ENCODE measurements around the gene KIRREL3.

GRCh38 chr11:126413843-126414405, 586.6 kb downstream of the KIRREL3 start:
- TF ChIP-seq YY1 (IDR thresholded peaks at IDR 0.05; ENCODE audit: borderline replicate concordance in 1 of 3, control insufficient read depth in 1 of 3, extremely low read depth in 1 of 3, insufficient read depth in 3 of 3, insufficient read length in 1 of 3, insufficient replicate concordance in 2 of 3, low read depth in 1 of 3, low read length in 2 of 3) (no peak), CTCF (IDR thresholded peaks at IDR 0.05 in 2 of 3, conservative IDR thresholded peaks at IDR 0.05 in 1 of 3; ENCODE audit: insufficient read depth in 2 of 3, low read depth in 1 of 3, low read length in 3 of 3) (no peak), ZBTB34 (CRISPR knock-in tag; IDR thresholded peaks at IDR 0.05) (no peak), SP2 (IDR thresholded peaks at IDR 0.05; ENCODE audit: extremely low read depth, low read depth, low read length, poor library complexity, severe bottlenecking) (no peak), ZBTB17 (CRISPR knock-in tag; IDR thresholded peaks at IDR 0.05) (no peak), ELK3 (CRISPR knock-in tag; IDR thresholded peaks at IDR 0.05) (no peak)

Data from K562 (cell line).